Right atrium auricular region (tissue), 2 donors: ENCODE results near the gene OR9Q1. TPM values are rescaled to one million over a fixed set of nuclear protein-coding genes. Genes with fewer than 3 reads are reported as not detected.

ENCODE experiments used
- DNase-seq: peaks from one replicate; pipeline ENCODE4 v3.0.0-alpha.2; 2019; ENCODE audit warnings: low spot score
- H3K27ac ChIP-seq, 2 donors: fragments of 200-600 bp; sonication (generic); 1 replicate in 1 of 2; 2 replicates in 1 of 2; pipeline ENCODE4 v1.5.1; 2016 to 2019
- H3K27me3 ChIP-seq, 2 donors: fragments of 200-600 bp; sonication (generic); one replicate each; pipeline versions ENCODE4 v1.5.1 to v1.6.0; 2017 to 2019
- H3K36me3 ChIP-seq: fragments of 200-600 bp; sonication (generic); one replicate; pipeline ENCODE4 v1.5.1; 2016
- H3K4me1 ChIP-seq, 2 donors: fragments of 200-600 bp; sonication (generic); one replicate each; pipeline versions ENCODE4 v1.5.1 to v1.6.0; 2017 to 2019
- H3K4me3 ChIP-seq, 2 donors: fragments of 200-600 bp; sonication (generic); 1 replicate in 1 of 2; 2 replicates in 1 of 2; pipeline ENCODE4 v1.5.1; 2017 to 2019; ENCODE audit warnings: mild to moderate bottlenecking in 1 of 2, moderate library complexity in 1 of 2
- H3K9me3 ChIP-seq, 2 donors: fragments of 200-600 bp; sonication (generic); one replicate each; pipeline ENCODE4 v1.5.1; 2019
- total RNA-seq, 2 donors: library from RNA; depleted of rRNA; stranded (reverse); fragments of >200 nt; gene quantifications; one replicate each; pipeline ENCODE4 v1.1.0, GENCODE V29; 2016
- TF ChIP-seq, protein P1 (sequence below), 2 donors: fragments of 200-600 bp; sonication (generic); IDR thresholded peaks; one replicate each; pipeline ENCODE4 v1.5.1; 2019; ENCODE audit warnings: antibody characterized with exemption in 2 of 2

OR9Q1 gene
- total RNA-seq, 2 donors from 2014 or later = not detected

- peaks cover 0 to 16% of the 10 kb centered on the region in 2 donors for H3K9me3 ChIP-seq
- DNase-seq = no peak
- H3K36me3 ChIP-seq = no peaks in the 10 kb centered on the region
- no peak overlapping the region for H3K27ac ChIP-seq
- H3K4me3 ChIP-seq = no peak overlapping the region
- TF ChIP-seq, protein P1, sequence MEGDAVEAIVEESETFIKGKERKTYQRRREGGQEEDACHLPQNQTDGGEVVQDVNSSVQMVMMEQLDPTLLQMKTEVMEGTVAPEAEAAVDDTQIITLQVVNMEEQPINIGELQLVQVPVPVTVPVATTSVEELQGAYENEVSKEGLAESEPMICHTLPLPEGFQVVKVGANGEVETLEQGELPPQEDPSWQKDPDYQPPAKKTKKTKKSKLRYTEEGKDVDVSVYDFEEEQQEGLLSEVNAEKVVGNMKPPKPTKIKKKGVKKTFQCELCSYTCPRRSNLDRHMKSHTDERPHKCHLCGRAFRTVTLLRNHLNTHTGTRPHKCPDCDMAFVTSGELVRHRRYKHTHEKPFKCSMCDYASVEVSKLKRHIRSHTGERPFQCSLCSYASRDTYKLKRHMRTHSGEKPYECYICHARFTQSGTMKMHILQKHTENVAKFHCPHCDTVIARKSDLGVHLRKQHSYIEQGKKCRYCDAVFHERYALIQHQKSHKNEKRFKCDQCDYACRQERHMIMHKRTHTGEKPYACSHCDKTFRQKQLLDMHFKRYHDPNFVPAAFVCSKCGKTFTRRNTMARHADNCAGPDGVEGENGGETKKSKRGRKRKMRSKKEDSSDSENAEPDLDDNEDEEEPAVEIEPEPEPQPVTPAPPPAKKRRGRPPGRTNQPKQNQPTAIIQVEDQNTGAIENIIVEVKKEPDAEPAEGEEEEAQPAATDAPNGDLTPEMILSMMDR (IDR thresholded peaks at IDR 0.05) = no peak
- H3K4me1 ChIP-seq = no peaks in the 10 kb centered on the region
- no peaks in the 10 kb centered on the region for H3K27me3 ChIP-seq
Measured at GRCh38 chr11:58034471-58034870, 10.8 kb downstream of the OR9Q1 start.

DNA sequence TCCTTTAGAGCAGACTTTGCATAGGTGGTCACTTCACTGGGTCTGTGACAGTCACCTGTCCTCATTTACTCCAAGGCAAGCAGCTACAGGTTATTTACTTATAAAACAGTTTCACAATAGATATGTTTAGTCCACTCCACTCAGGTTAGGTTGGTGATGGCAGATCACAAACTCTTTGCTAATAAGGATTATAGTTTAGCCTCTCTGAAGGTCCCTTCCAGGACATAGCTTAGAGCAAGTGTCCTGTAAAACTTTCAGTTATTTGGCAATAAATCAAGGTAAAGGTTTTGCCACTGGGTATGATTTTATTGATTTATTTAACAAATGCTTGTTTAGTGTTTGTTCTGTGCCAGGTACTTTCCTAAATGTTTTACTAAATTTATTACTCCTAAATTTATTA lies 15.9 kb downstream of the OR9Q1 start:
- H3K27ac ChIP-seq = no peak overlapping the region
- H3K4me1 ChIP-seq = no peaks in the 10 kb centered on the region
- no peaks in the 10 kb centered on the region for H3K27me3 ChIP-seq
- H3K36me3 ChIP-seq = no peaks in the 10 kb centered on the region
- no peak overlapping the region for H3K4me3 ChIP-seq
- no peak for DNase-seq
- H3K9me3 ChIP-seq = peaks cover 0 to 16% of the 10 kb centered on the region in 2 donors
- TF ChIP-seq, protein P1 (IDR thresholded peaks at IDR 0.05) = no peak

DNA sequence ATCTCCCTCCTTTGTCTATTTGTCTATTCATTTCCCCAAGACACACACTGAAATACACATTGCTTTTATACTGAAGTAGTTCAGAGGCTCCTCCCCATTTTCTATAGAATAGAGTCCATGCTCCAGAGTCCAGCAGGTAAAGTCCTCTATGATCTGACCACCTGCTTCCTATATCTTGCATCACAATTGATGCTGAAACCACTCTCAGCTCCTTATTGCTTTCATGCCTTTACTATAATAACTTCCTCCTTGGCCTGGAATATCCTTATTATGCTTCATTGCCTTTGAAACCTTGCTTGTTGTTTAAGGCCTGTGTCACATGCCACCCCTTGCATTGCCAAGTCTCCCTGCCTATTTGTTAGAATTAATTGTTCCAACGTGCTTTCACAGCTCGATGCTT lies 19.7 kb downstream of the OR9Q1 start:
- Histone ChIP-seq H3K36me3 (no peaks in the 10 kb centered on the region), H3K27ac (no peak overlapping the region), H3K27me3 (no peaks in the 10 kb centered on the region), H3K4me1 (no peaks in the 10 kb centered on the region), H3K4me3 (no peak overlapping the region), H3K9me3 (no peaks in the 10 kb centered on the region)
- DNase-seq = no peak
- TF ChIP-seq, protein P1 (IDR thresholded peaks at IDR 0.05) = no peak

- Histone ChIP-seq H3K9me3 (no peaks in the 10 kb centered on the region), H3K4me1 (no peaks in the 10 kb centered on the region), H3K36me3 (no peaks in the 10 kb centered on the region), H3K27me3 (no peaks in the 10 kb centered on the region), H3K4me3 (no peak overlapping the region), H3K27ac (no peak overlapping the region)
- DNase-seq = no peak
- TF ChIP-seq, protein P1 (IDR thresholded peaks at IDR 0.05) = no peak
Measured at GRCh38 chr11:58046231-58046630, 22.6 kb downstream of the OR9Q1 start.

DNA sequence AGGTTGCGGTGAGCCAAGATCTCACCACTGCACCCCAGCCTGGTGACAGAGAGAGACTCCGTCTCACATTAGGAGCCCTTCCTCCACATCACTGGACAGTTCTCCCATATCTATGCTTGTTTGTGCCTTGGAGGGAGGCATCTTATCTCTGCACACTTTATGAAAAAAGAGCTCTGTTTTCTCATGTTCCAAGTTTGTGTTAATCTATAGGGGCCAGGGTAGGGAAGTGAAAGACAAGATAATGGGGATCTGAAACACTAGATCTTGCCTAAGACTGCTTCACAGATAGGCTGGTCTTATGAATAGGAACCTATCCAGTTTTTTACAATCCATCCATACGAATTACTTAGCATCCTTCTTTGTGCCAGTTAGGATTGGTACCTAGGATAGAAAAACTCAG lies 24.1 kb downstream of the OR9Q1 start:
- H3K4me1 ChIP-seq = no peaks in the 10 kb centered on the region
- TF ChIP-seq, protein P1 (IDR thresholded peaks at IDR 0.05) = no peak
- no peaks in the 10 kb centered on the region for H3K9me3 ChIP-seq
- no peak overlapping the region for H3K27ac ChIP-seq
- no peaks in the 10 kb centered on the region for H3K36me3 ChIP-seq
- no peak for DNase-seq
- H3K27me3 ChIP-seq = no peaks in the 10 kb centered on the region
- H3K4me3 ChIP-seq = no peak overlapping the region

GRCh38 chr11:58055806-58056401 lies 32.2 kb downstream of the OR9Q1 start:
- H3K4me3 ChIP-seq = no peak overlapping the region
- TF ChIP-seq, protein P1 (IDR thresholded peaks at IDR 0.05) = no peak
- no peaks in the 10 kb centered on the region for H3K36me3 ChIP-seq
- H3K27ac ChIP-seq = no peak overlapping the region
- no peaks in the 10 kb centered on the region for H3K9me3 ChIP-seq
- peaks cover 0 to 13% of the 10 kb centered on the region in 2 donors for H3K4me1 ChIP-seq
- no peak for DNase-seq
- no peaks in the 10 kb centered on the region for H3K27me3 ChIP-seq
